ENCODE results near the gene ADAMTSL4.

ADAMTSL4 gene

DNA sequence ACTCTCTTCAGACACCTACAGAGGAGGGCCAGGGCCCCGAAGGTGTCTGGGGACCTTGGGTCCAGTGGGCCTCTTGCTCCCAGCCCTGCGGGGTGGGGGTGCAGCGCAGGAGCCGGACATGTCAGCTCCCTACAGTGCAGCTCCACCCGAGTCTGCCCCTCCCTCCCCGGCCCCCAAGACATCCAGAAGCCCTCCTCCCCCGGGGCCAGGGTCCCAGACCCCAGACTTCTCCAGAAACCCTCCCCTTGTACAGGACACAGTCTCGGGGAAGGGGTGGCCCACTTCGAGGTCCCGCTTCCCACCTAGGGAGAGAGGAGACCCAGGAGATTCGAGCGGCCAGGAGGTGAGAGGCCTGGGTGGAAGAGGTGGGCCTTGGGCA, 3.7 kb downstream of the ADAMTSL4 start:
- no peaks in the 10 kb centered on the region for H3K36me3 ChIP-seq (ENCODE audit: low read length)
- H3K9ac ChIP-seq (ENCODE audit: low read length) = no peak overlapping the region
- no peaks in the 10 kb centered on the region for H3F3A ChIP-seq (ENCODE audit: insufficient read depth)
- no peaks in the 10 kb centered on the region for H3K9me3 ChIP-seq (ENCODE audit: insufficient read depth, low read length)
- no peak overlapping the region for H3K27ac ChIP-seq (ENCODE audit: low read depth, low read length)
- H4K20me1 ChIP-seq (ENCODE audit: low read depth, low read length) = no peaks in the 10 kb centered on the region
- TF ChIP-seq, protein P1, sequence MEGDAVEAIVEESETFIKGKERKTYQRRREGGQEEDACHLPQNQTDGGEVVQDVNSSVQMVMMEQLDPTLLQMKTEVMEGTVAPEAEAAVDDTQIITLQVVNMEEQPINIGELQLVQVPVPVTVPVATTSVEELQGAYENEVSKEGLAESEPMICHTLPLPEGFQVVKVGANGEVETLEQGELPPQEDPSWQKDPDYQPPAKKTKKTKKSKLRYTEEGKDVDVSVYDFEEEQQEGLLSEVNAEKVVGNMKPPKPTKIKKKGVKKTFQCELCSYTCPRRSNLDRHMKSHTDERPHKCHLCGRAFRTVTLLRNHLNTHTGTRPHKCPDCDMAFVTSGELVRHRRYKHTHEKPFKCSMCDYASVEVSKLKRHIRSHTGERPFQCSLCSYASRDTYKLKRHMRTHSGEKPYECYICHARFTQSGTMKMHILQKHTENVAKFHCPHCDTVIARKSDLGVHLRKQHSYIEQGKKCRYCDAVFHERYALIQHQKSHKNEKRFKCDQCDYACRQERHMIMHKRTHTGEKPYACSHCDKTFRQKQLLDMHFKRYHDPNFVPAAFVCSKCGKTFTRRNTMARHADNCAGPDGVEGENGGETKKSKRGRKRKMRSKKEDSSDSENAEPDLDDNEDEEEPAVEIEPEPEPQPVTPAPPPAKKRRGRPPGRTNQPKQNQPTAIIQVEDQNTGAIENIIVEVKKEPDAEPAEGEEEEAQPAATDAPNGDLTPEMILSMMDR (IDR thresholded peaks at IDR 0.05; ENCODE audit: insufficient read depth, low read length, poor library complexity, severe bottlenecking) = no peak
- no peak for TF ChIP-seq EZH2phosphoT487 (conservative IDR thresholded peaks at IDR 0.05; ENCODE audit: low read length)
- H2AFZ ChIP-seq (ENCODE audit: low read depth, low read length, severe bottlenecking) = no peak overlapping the region
- H3K27me3 ChIP-seq (ENCODE audit: low read length) = no peaks in the 10 kb centered on the region
- H3K4me2 ChIP-seq (ENCODE audit: low read depth, low read length, poor library complexity, severe bottlenecking) = no peak overlapping the region
- H3K4me3 ChIP-seq (ENCODE audit: insufficient read depth, low read length, poor library complexity, severe bottlenecking) = no peak overlapping the region
- H3K79me2 ChIP-seq (ENCODE audit: insufficient read depth, low read length) = no peaks in the 10 kb centered on the region
- H3K9me2 ChIP-seq (replicated peaks; ENCODE audit: insufficient read depth, low read length) = no peaks in the 10 kb centered on the region

DNA sequence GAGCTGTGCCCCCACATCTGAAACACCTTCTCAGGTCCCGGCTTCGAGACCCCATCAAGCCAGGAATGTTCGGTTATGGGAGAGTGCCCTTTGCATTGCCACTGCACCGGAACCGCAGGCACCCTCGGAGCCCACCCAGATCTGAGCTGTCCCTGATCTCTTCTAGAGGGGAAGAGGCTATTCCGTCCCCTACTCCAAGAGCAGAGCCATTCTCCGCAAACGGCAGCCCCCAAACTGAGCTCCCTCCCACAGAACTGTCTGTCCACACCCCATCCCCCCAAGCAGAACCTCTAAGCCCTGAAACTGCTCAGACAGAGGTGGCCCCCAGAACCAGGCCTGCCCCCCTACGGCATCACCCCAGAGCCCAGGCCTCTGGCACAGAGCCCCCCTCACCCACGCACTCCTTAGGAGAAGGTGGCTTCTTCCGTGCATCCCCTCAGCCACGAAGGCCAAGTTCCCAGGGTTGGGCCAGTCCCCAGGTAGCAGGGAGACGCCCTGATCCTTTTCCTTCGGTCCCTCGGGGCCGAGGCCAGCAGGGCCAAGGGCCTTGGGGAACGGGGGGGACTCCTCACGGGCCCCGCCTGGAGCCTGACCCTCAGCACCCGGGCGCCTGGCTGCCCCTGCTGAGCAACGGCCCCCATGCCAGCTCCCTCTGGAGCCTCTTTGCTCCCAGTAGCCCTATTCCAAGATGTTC, 4.3 kb downstream of the ADAMTSL4 start:
- no peak overlapping the region for H3K4me3 ChIP-seq (ENCODE audit: insufficient read depth, low read length, poor library complexity, severe bottlenecking)
- H4K20me1 ChIP-seq (ENCODE audit: low read depth, low read length) = no peaks in the 10 kb centered on the region
- no peaks in the 10 kb centered on the region for H3K27me3 ChIP-seq (ENCODE audit: low read length)
- no peaks in the 10 kb centered on the region for H3K79me2 ChIP-seq (ENCODE audit: insufficient read depth, low read length)
- H3F3A ChIP-seq (ENCODE audit: insufficient read depth) = no peaks in the 10 kb centered on the region
- no peaks in the 10 kb centered on the region for H3K36me3 ChIP-seq (ENCODE audit: low read length)
- no peaks in the 10 kb centered on the region for H3K9me2 ChIP-seq (replicated peaks; ENCODE audit: insufficient read depth, low read length)
- no peak overlapping the region for H3K27ac ChIP-seq (ENCODE audit: low read depth, low read length)
- no peak overlapping the region for H2AFZ ChIP-seq (ENCODE audit: low read depth, low read length, severe bottlenecking)
- no peak overlapping the region for H3K4me2 ChIP-seq (ENCODE audit: low read depth, low read length, poor library complexity, severe bottlenecking)
- no peak overlapping the region for H3K9ac ChIP-seq (ENCODE audit: low read length)
- TF ChIP-seq, protein P1 (IDR thresholded peaks at IDR 0.05; ENCODE audit: insufficient read depth, low read length, poor library complexity, severe bottlenecking) = no peak
- no peak for TF ChIP-seq EZH2phosphoT487 (conservative IDR thresholded peaks at IDR 0.05; ENCODE audit: low read length)
- H3K9me3 ChIP-seq (ENCODE audit: insufficient read depth, low read length) = no peaks in the 10 kb centered on the region

DNA sequence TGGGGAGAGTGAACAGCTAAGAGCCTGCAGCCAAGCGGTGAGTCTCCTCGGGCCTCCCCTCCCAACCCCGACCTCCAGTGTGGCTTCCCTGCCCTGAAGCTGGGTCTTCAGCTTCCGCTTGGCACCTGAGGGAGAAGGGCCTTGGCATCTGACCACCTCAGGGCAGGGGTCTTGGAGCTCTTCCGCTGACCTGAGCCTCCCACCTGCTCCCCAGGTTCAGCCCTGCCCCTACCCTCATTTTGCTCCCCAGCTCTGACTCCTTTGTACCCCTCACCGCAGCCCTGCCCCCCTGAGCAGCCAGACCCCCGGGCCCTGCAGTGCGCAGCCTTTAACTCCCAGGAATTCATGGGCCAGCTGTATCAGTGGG, 4.9 kb downstream of the ADAMTSL4 start:
- Histone ChIP-seq H3F3A (ENCODE audit: insufficient read depth) (no peaks in the 10 kb centered on the region), H3K9me2 (replicated peaks; ENCODE audit: insufficient read depth, low read length) (no peaks in the 10 kb centered on the region), H3K36me3 (ENCODE audit: low read length) (no peaks in the 10 kb centered on the region), H3K4me2 (ENCODE audit: low read depth, low read length, poor library complexity, severe bottlenecking) (no peak overlapping the region), H3K9me3 (ENCODE audit: insufficient read depth, low read length) (no peaks in the 10 kb centered on the region), H2AFZ (ENCODE audit: low read depth, low read length, severe bottlenecking) (no peak overlapping the region), H3K27ac (ENCODE audit: low read depth, low read length) (no peak overlapping the region), H4K20me1 (ENCODE audit: low read depth, low read length) (no peaks in the 10 kb centered on the region), H3K27me3 (ENCODE audit: low read length) (no peaks in the 10 kb centered on the region), H3K4me3 (ENCODE audit: insufficient read depth, low read length, poor library complexity, severe bottlenecking) (no peak overlapping the region), H3K9ac (ENCODE audit: low read length) (no peak overlapping the region), H3K79me2 (ENCODE audit: insufficient read depth, low read length) (no peaks in the 10 kb centered on the region)
- TF ChIP-seq EZH2phosphoT487 (conservative IDR thresholded peaks at IDR 0.05; ENCODE audit: low read length) = no peak

DNA sequence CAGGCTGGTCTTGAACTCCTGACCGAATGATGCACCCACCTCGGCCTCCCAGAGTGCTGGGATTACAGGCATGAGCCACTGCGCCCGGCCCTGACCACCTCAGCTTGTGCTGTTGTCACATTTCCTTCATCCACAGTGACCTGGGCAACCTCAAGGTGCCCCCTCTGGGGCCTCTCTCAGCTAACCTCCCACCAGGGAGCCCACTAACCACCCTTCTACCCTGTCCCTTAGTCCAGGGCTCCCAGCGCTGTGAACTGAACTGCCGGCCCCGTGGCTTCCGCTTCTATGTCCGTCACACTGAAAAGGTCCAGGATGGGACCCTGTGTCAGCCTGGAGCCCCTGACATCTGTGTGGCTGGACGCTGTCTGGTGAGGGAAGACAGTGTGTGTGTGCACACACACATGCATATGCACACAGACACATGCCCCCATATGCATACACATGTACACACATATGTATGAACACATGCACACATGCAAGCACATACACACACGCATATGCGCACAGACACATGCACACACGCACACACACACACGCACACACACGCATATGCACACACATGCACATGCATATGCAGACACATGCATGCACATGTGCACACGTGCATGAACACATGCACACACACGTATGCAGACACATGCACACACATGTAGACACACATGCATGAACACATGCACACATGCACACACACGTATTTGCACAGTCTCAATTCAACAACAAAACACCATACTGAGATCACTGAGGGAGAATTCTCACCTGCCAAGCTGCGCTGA, 6.2 kb downstream of the ADAMTSL4 start:
- Histone ChIP-seq H3K27me3 (ENCODE audit: low read length) (no peaks in the 10 kb centered on the region), H3F3A (ENCODE audit: insufficient read depth) (peaks cover 3% of the 10 kb centered on the region), H3K9ac (ENCODE audit: low read length) (no peak overlapping the region), H3K9me2 (replicated peaks; ENCODE audit: insufficient read depth, low read length) (no peaks in the 10 kb centered on the region), H3K79me2 (ENCODE audit: insufficient read depth, low read length) (no peaks in the 10 kb centered on the region), H3K9me3 (ENCODE audit: insufficient read depth, low read length) (no peaks in the 10 kb centered on the region), H2AFZ (ENCODE audit: low read depth, low read length, severe bottlenecking) (no peak overlapping the region), H4K20me1 (ENCODE audit: low read depth, low read length) (no peaks in the 10 kb centered on the region), H3K4me2 (ENCODE audit: low read depth, low read length, poor library complexity, severe bottlenecking) (no peak overlapping the region), H3K4me3 (ENCODE audit: insufficient read depth, low read length, poor library complexity, severe bottlenecking) (no peak overlapping the region), H3K27ac (ENCODE audit: low read depth, low read length) (no peak overlapping the region), H3K36me3 (ENCODE audit: low read length) (no peaks in the 10 kb centered on the region)
- TF ChIP-seq EZH2phosphoT487 (conservative IDR thresholded peaks at IDR 0.05; ENCODE audit: low read length) = no peak
- TF ChIP-seq, protein P1 (IDR thresholded peaks at IDR 0.05; ENCODE audit: insufficient read depth, low read length, poor library complexity, severe bottlenecking) = no peak
